Omental fat pad (tissue), 4 donors: ENCODE data around the gene WDFY4. TPM values are rescaled to one million over a fixed set of nuclear protein-coding genes. Genes with fewer than 3 reads are reported as not detected.

Experiments
- ATAC-seq: fragments of 150-250 bp; one replicate; pipeline ENCODE4 v1.9.1; 2016; ENCODE audit warnings: mild to moderate bottlenecking, moderate library complexity; ENCODE audit not compliant: low FRiP score
- DNase-seq: peaks from one replicate; pipeline ENCODE4 v3.0.0-alpha.2; 2019; ENCODE audit warnings: low spot score
- total RNA-seq, 4 donors: library from RNA; depleted of rRNA; stranded (reverse); fragments of >200 nt; gene quantifications; one replicate each; pipeline ENCODE4 v1.1.0, GENCODE V29; 2016
- TF ChIP-seq, protein P1 (sequence below), 3 donors: fragments of 450-650 bp; IDR thresholded peaks; one replicate each; pipeline ENCODE4 v1.5.1; 2016 to 2017; ENCODE audit warnings: antibody characterized with exemption in 3 of 3, mild to moderate bottlenecking in 3 of 3, moderate library complexity in 2 of 3

Gene WDFY4
- total RNA-seq, 4 donors from 2014 or later = 6.8 to 21.4 (median 10.5) TPM

DNA sequence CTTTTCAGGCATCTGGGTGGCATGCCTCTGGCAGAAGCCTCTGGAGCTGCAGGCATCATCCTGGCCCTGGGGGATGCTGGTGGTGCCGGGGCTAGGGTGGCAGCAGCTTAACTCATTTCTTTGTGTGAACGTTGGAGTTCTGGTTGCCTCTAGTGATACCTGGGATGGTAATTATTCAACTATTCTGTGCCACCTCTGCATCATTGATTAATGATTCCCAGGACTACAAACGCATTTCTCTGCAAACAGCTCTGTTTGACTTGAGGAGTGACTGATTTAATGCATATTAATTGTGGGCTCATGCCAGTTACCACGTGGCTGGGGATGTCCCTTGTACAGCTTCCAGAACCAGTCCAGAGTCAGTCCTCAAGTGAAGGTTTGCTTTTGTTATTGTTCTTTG lies 199.0 kb downstream of the WDFY4 start:
- TF ChIP-seq, protein P1, sequence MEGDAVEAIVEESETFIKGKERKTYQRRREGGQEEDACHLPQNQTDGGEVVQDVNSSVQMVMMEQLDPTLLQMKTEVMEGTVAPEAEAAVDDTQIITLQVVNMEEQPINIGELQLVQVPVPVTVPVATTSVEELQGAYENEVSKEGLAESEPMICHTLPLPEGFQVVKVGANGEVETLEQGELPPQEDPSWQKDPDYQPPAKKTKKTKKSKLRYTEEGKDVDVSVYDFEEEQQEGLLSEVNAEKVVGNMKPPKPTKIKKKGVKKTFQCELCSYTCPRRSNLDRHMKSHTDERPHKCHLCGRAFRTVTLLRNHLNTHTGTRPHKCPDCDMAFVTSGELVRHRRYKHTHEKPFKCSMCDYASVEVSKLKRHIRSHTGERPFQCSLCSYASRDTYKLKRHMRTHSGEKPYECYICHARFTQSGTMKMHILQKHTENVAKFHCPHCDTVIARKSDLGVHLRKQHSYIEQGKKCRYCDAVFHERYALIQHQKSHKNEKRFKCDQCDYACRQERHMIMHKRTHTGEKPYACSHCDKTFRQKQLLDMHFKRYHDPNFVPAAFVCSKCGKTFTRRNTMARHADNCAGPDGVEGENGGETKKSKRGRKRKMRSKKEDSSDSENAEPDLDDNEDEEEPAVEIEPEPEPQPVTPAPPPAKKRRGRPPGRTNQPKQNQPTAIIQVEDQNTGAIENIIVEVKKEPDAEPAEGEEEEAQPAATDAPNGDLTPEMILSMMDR (IDR thresholded peaks at IDR 0.05) = no peak
- ATAC-seq (no peak), DNase-seq (no peak)

DNA sequence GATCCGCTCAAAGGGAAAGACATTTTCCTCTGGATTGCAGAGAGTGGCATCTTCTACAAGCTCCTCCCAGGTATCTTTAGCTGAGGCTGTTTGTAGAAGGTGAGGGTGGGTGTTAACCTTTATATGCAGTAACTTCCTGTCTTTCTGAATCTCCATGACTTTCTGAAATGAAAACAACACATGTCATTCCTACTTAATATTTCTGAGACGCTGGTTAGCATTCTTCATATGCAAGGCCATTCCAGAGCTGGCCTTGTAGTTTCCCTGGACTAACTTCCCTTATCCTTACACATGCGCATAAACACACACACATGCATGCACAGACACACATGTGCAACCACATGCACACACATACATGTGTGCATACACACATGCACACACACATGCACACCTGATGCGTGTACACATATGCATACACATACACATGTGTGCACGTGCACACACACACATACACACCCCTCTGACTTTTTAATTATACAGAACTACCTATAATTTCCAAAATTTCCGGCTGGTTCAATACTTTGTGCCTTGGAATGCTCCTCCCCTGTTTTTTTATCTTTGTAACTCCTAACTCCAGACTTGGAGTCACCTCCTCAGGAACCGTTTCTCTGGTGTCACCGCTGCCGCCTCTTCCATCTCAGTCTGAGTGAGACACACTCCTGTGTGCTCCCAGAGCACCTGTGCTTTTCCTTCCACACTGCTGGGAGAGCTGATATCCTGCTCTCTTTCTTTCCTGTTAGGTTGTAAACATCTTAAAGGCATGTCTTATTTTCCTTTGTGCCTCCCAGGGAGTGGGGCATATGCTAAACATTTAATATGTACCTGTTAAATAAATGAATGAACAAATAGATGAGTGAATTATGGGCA lies 199.7 kb downstream of the WDFY4 start:
- DNase-seq = no peak
- TF ChIP-seq, protein P1 (IDR thresholded peaks at IDR 0.05) = no peak
- ATAC-seq = no peak

DNA sequence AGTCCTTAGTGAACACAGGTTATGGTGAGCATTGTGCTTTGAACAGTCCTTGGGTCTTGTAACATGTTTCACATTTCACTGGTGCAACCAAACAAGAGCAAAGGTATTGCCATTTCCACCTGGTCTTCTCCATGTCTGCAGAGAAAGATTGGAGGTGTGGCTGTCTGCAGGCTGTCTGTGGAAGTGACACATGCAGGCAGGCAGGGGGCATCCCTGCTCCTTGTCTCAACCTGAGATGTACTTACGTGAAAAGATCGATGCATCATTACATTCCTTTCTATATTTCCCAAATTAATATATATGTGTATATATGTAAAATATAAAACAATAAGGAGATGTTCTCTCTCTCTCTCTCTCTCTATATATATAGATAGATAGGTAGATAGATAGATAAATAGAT lies 200.7 kb downstream of the WDFY4 start:
- ATAC-seq = no peak
- TF ChIP-seq, protein P1 (IDR thresholded peaks at IDR 0.05) = no peak
- DNase-seq = no peak

DNA sequence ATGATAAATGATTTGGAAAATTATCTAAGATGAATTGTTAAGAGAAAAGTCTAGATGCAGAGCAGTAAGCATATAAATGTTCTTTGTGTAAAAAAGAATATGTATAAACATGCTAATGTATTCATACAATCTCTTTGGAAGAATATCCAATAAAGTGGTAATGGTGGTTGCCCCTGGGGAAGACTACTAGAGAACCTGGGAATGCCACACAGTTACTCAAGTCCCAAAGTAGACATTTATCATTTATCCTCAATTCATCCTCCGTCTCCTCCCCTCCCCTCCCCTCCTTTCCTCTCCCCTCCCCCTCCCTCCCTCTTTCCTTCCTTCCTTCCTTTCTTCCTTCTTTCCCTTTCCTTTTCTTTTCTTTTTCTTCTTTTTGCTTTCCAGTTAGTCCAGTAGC lies 203.3 kb downstream of the WDFY4 start:
- TF ChIP-seq, protein P1 (IDR thresholded peaks at IDR 0.05) = no peak
- ATAC-seq (no peak), DNase-seq (no peak)

DNA sequence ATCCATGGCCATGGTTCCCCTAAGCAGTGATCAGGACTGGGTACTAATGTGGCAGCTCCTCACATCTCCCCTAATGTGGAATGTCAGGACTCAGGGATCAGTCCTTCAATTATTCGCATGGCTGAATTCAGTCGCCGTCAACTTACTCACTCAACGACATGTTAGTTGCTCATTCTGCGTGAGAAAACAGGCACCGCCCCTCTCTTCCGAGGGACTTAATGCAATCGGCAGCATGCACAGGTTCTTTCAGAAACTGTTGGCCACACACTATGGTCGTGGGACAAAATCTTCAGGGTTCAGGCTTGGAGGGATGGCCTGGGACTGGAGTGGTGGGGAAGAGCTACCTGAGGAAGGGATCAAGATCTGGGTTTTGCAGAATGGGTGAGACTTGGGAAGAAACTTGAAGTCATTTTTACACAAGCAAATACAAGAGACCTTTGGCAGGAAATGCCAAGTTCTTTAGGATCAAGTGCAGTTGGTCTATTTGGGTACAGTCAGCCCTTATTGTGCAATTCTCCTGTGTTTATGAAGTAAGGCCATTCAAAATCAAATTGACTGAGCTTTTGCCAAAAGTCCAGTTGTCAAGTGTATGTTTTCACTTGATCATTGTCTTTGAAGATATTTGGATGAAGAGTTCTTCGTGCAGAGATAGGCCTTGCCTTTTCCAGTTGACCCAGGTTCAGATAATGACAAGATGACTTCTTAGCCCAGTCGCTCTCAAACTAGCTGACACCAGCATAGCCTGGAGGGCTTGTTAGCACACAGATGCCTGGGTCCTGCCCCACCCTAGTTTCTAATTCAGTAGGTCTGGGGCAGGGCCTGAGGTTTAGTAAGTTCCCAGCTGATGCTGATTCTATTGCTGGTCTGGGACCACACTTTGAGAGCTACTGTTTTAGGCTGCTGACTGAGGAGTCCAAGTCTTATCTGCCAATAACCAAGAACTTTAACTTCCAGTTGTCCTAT lies 206.5 kb downstream of the WDFY4 start:
- TF ChIP-seq, protein P1 (IDR thresholded peaks at IDR 0.05) = no peak
- no peak for ATAC-seq
- no peak for DNase-seq

DNA sequence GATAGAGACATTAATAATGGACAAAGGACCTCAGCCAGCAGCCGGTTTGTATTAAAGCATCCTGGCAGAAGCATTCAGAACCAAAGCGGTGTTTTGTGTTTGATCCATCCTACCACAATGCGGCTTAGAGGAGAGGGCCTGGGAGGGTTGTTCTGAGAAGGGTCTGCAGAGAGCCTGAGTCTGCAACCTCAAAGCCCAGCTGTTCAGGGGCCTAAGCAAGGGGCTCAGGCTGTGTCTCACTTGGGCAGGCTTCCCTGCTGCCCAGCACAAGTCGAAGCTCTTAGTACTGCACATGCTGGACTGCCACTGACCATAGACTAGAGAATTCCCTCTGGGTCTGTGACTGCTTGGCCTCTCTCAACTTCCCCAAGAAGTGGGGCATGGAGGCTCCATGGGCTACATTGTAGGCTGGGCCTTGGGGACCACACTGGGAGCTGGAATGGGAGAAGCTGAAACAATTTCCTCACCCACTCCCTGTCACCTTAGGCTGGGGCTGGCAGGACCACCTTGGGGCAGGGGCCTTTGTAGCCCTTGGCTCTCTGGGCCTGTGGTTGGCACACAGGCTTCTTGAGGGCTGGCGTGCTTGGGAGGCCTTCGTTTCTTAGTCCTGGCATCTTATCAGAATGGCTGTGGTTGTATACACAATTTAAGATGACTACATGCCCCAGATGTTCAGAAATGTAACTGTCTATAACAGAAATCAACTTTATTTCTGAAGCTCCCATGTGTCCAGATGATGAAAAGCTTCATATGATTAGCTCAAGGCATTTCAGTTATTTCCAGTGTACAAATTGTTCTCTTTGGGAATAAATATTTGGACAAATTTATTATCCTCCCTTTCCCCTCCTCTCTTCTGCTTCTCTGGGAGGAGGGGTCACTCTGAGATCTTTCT lies 210.5 kb downstream of the WDFY4 start:
- DNase-seq = no peak
- ATAC-seq = no peak
- TF ChIP-seq, protein P1 (IDR thresholded peaks at IDR 0.05) = no peak
